Thyroid gland (tissue), 4 donors: ENCODE data around the gene ACOT2.

Experiments used
- CTCF ChIP-seq, 6 experiments: fragments of 200-600 bp in 3 of 6; fragments of 450-650 bp in 3 of 6; sonication (generic) in 3 of 6; IDR thresholded peaks; one replicate each; pipeline ENCODE4 v1.5.1; 2016 to 2019; ENCODE audit warnings: antibody characterized with exemption in 6 of 6, mild to moderate bottlenecking in 2 of 6, inconsistent platforms in 1 of 6, moderate library complexity in 1 of 6
- POLR2A ChIP-seq, 2 donors: fragments of 450-650 bp; IDR thresholded peaks; one replicate each; pipeline ENCODE4 v1.6.1; 2017; ENCODE audit warnings: antibody characterized with exemption in 2 of 2, mild to moderate bottlenecking in 2 of 2, moderate library complexity in 1 of 2

- TF ChIP-seq CTCF (IDR thresholded peaks at IDR 0.05) = no peak
- TF ChIP-seq POLR2A (IDR thresholded peaks at IDR 0.05) = no peak
These were observed 15.2 kb upstream of the ACOT2 start for GRCh38 chr14:73553845-73554244.
